Lower leg skin (tissue), 3 donors: ENCODE results near the gene CFAP299.

ENCODE experiments used
- POLR2A ChIP-seq, 2 donors: fragments of 450-650 bp; IDR thresholded peaks; one replicate each; pipeline ENCODE4 v1.6.1; 2016 to 2017; ENCODE audit warnings: antibody characterized with exemption in 2 of 2, mild to moderate bottlenecking in 1 of 2, moderate library complexity in 1 of 2
- TF ChIP-seq, protein P1 (sequence below), 3 donors: fragments of 450-650 bp; IDR thresholded peaks; one replicate each; pipeline ENCODE4 v1.5.1; 2016; ENCODE audit warnings: antibody characterized with exemption in 3 of 3, mild to moderate bottlenecking in 3 of 3, moderate library complexity in 2 of 3

GRCh38 chr4:80374180-80374579 is 38.6 kb downstream of the CFAP299 start:
- TF ChIP-seq, protein P1, sequence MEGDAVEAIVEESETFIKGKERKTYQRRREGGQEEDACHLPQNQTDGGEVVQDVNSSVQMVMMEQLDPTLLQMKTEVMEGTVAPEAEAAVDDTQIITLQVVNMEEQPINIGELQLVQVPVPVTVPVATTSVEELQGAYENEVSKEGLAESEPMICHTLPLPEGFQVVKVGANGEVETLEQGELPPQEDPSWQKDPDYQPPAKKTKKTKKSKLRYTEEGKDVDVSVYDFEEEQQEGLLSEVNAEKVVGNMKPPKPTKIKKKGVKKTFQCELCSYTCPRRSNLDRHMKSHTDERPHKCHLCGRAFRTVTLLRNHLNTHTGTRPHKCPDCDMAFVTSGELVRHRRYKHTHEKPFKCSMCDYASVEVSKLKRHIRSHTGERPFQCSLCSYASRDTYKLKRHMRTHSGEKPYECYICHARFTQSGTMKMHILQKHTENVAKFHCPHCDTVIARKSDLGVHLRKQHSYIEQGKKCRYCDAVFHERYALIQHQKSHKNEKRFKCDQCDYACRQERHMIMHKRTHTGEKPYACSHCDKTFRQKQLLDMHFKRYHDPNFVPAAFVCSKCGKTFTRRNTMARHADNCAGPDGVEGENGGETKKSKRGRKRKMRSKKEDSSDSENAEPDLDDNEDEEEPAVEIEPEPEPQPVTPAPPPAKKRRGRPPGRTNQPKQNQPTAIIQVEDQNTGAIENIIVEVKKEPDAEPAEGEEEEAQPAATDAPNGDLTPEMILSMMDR (IDR thresholded peaks at IDR 0.05) = no peak
- TF ChIP-seq POLR2A (IDR thresholded peaks at IDR 0.05) = no peak
